ENCODE results near the gene MTA1.

MTA1 gene

DNA sequence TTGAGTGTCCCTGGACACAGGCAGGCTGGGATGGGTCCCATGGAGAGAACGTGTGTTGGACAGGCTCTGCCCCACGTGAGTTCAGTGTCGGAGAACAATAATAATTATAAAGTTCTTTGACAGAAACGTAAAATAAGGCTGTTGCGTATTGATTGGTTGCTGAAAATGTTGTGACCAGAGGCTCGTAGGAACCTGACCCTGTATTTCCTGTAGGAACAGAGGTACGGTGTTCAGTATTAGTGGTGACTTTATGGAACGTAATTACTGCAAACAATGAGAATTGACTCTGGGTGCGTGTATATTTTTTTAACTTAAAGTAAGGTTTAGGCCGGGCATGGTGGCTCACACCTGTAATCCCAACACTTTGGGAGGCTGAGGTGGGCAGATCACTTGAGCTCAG lies 7.8 kb downstream of the MTA1 start:
- no peaks in the 10 kb centered on the region for H3K9me2 ChIP-seq (replicated peaks; ENCODE audit: control insufficient read depth, low read length)
- peaks cover 93% of the 10 kb centered on the region for H3K79me2 ChIP-seq (ENCODE audit: control insufficient read depth, low read length)
- H3K4me3 ChIP-seq (ENCODE audit: low read length) = no peak overlapping the region
- no peaks in the 10 kb centered on the region for H3K9me3 ChIP-seq (ENCODE audit: control insufficient read depth, insufficient read depth, low read length)
- no peak overlapping the region for H3K27ac ChIP-seq (ENCODE audit: low read depth, low read length)
- no peaks in the 10 kb centered on the region for H3K27me3 ChIP-seq (ENCODE audit: control insufficient read depth, low read length)
- H4K20me1 ChIP-seq (ENCODE audit: control insufficient read depth, insufficient read depth, low read depth, low read length) = 0 out of 2 replicates have a peak, but pooled peaks cover under 1% of the 10 kb centered on the region
- no peaks in the 10 kb centered on the region for H3F3A ChIP-seq (ENCODE audit: control insufficient read depth, insufficient read depth)
- no peak overlapping the region for H3K4me2 ChIP-seq (ENCODE audit: low read length)
- TF ChIP-seq EZH2phosphoT487 (IDR thresholded peaks at IDR 0.05; ENCODE audit: borderline replicate concordance, low read length) = no peak
- TF ChIP-seq, protein P1, sequence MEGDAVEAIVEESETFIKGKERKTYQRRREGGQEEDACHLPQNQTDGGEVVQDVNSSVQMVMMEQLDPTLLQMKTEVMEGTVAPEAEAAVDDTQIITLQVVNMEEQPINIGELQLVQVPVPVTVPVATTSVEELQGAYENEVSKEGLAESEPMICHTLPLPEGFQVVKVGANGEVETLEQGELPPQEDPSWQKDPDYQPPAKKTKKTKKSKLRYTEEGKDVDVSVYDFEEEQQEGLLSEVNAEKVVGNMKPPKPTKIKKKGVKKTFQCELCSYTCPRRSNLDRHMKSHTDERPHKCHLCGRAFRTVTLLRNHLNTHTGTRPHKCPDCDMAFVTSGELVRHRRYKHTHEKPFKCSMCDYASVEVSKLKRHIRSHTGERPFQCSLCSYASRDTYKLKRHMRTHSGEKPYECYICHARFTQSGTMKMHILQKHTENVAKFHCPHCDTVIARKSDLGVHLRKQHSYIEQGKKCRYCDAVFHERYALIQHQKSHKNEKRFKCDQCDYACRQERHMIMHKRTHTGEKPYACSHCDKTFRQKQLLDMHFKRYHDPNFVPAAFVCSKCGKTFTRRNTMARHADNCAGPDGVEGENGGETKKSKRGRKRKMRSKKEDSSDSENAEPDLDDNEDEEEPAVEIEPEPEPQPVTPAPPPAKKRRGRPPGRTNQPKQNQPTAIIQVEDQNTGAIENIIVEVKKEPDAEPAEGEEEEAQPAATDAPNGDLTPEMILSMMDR (IDR thresholded peaks at IDR 0.05; ENCODE audit: low read depth, low read length, poor library complexity, severe bottlenecking) = no peak
- H3K36me3 ChIP-seq (ENCODE audit: control insufficient read depth, low read length) = peaks cover 64% of the 10 kb centered on the region
- peaks cover 3% of the 10 kb centered on the region for H3K4me1 ChIP-seq (ENCODE audit: control insufficient read depth, low read length)

DNA sequence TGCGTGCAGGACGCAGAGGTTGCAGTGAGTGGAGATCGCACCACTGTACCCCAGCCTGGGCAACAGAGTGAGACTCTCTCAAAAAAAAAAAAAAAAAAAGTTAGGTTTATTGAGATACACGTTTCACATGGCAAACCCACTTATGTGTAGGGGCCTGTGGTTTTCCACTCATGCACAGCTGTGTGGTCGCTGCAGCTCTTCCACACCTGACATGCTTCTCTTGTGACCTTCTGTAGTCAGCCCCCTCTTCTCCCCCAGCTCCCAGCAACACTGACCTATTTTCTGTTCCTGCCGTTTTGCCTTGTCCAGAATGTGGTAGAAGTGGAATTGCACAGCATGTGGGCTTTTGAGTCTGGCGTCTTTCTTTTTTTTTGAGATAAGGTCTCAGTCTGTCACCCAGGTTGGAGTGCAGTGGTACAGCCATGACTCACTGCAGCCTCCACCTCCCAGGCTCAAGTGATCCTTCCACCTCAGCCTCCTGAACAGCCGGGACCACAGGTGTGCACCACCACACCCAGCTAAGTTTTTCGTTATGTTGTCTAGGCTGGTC lies 8.4 kb downstream of the MTA1 start:
- H3K36me3 ChIP-seq (ENCODE audit: control insufficient read depth, low read length) = peaks cover 65% of the 10 kb centered on the region
- no peak overlapping the region for H3K4me3 ChIP-seq (ENCODE audit: low read length)
- H3K79me2 ChIP-seq (ENCODE audit: control insufficient read depth, low read length) = peaks cover 93% of the 10 kb centered on the region
- no peaks in the 10 kb centered on the region for H3F3A ChIP-seq (ENCODE audit: control insufficient read depth, insufficient read depth)
- H3K9me3 ChIP-seq (ENCODE audit: control insufficient read depth, insufficient read depth, low read length) = no peaks in the 10 kb centered on the region
- H3K9me2 ChIP-seq (replicated peaks; ENCODE audit: control insufficient read depth, low read length) = no peaks in the 10 kb centered on the region
- H4K20me1 ChIP-seq (ENCODE audit: control insufficient read depth, insufficient read depth, low read depth, low read length) = no peaks in the 10 kb centered on the region
- TF ChIP-seq, protein P1 (IDR thresholded peaks at IDR 0.05; ENCODE audit: low read depth, low read length, poor library complexity, severe bottlenecking) = no peak
- TF ChIP-seq EZH2phosphoT487 (IDR thresholded peaks at IDR 0.05; ENCODE audit: borderline replicate concordance, low read length) = no peak
- no peak overlapping the region for H3K4me2 ChIP-seq (ENCODE audit: low read length)
- no peaks in the 10 kb centered on the region for H3K4me1 ChIP-seq (ENCODE audit: control insufficient read depth, low read length)
- H3K27me3 ChIP-seq (ENCODE audit: control insufficient read depth, low read length) = no peaks in the 10 kb centered on the region
- no peak overlapping the region for H3K27ac ChIP-seq (ENCODE audit: low read depth, low read length)

DNA sequence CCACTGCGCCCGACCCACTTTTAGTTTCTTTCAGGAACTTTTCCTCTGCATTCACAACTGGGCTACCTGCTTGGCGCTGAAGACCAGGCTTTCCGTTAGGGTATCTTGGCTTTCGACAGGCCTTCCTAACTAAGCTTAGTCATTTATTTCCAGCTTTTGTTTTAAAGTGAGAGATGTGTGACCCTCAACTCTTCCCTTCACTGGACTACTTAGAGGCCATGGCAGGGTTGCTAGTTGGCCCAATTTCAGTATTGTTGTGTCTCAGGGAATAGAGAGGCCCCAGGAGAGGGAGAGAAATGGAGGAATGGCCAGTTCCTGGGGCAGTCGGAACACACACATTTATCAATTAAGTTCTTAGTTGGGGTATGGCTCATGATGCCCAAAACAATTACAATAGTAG lies 10.4 kb downstream of the MTA1 start:
- H4K20me1 ChIP-seq (ENCODE audit: control insufficient read depth, insufficient read depth, low read depth, low read length) = no peaks in the 10 kb centered on the region

More for the DNA sequence above, 10.4 kb downstream of the MTA1 start:
- Histone ChIP-seq H3K4me1 (ENCODE audit: control insufficient read depth, low read length) (no peaks in the 10 kb centered on the region), H3F3A (ENCODE audit: control insufficient read depth, insufficient read depth) (no peaks in the 10 kb centered on the region), H3K9me2 (replicated peaks; ENCODE audit: control insufficient read depth, low read length) (no peaks in the 10 kb centered on the region), H3K27me3 (ENCODE audit: control insufficient read depth, low read length) (no peaks in the 10 kb centered on the region), H3K79me2 (ENCODE audit: control insufficient read depth, low read length) (peaks cover 93% of the 10 kb centered on the region), H3K9me3 (ENCODE audit: control insufficient read depth, insufficient read depth, low read length) (no peaks in the 10 kb centered on the region), H3K4me3 (ENCODE audit: low read length) (no peak overlapping the region), H3K36me3 (ENCODE audit: control insufficient read depth, low read length) (peaks cover 59% of the 10 kb centered on the region), H3K4me2 (ENCODE audit: low read length) (no peak overlapping the region), H3K27ac (ENCODE audit: low read depth, low read length) (no peak overlapping the region)
- no peak for TF ChIP-seq EZH2phosphoT487 (IDR thresholded peaks at IDR 0.05; ENCODE audit: borderline replicate concordance, low read length)
- TF ChIP-seq, protein P1 (IDR thresholded peaks at IDR 0.05; ENCODE audit: low read depth, low read length, poor library complexity, severe bottlenecking) = no peak
